CD4-positive, alpha-beta T cell treated with Interleukin-4 for 4 hours (primary cell): ENCODE measurements around the gene PAPPA.

Experiments used
- DNase-seq: peaks from one replicate; pipeline ENCODE4 v3.0.0-alpha.2; 2020

The PAPPA gene

GRCh38 chr9:116361547-116361946 is 208.0 kb downstream of the PAPPA start:
- no peak for DNase-seq

- DNase-seq = no peak
These were observed 208.9 kb downstream of the PAPPA start for GRCh38 chr9:116362493-116362892.

GRCh38 chr9:116365056-116365471 is 211.5 kb downstream of the PAPPA start:
- DNase-seq = no peak

GRCh38 chr9:116366241-116366640 is 212.7 kb downstream of the PAPPA start:
- DNase-seq = no peak

- DNase-seq = no peak
These were observed 215.1 kb downstream of the PAPPA start for GRCh38 chr9:116368680-116369079.

- no peak for DNase-seq
These were observed 216.1 kb downstream of the PAPPA start for GRCh38 chr9:116369706-116370105.

- DNase-seq = no peak
These were observed 217.0 kb downstream of the PAPPA start for GRCh38 chr9:116370556-116370955.

GRCh38 chr9:116372081-116372673 is 218.6 kb downstream of the PAPPA start:
- no peak for DNase-seq

GRCh38 chr9:116372786-116373185 is 219.2 kb downstream of the PAPPA start:
- DNase-seq = no peak

- DNase-seq = no peak
These were observed 223.7 kb downstream of the PAPPA start for GRCh38 chr9:116377179-116377798.

GRCh38 chr9:116378873-116379272 is 225.3 kb downstream of the PAPPA start:
- DNase-seq = no peak

GRCh38 chr9:116379821-116380220 is 226.2 kb downstream of the PAPPA start:
- DNase-seq = no peak

- no peak for DNase-seq
These were observed 227.0 kb downstream of the PAPPA start for GRCh38 chr9:116380496-116380995.

- DNase-seq = no peak
These were observed 227.8 kb downstream of the PAPPA start for GRCh38 chr9:116381350-116381749.

GRCh38 chr9:116382053-116382452 is 228.5 kb downstream of the PAPPA start:
- DNase-seq = no peak

GRCh38 chr9:116383133-116383532 is 229.5 kb downstream of the PAPPA start:
- no peak for DNase-seq

- no peak for DNase-seq
These were observed 230.3 kb downstream of the PAPPA start for GRCh38 chr9:116383936-116384335.

GRCh38 chr9:116387934-116388698 is 234.5 kb downstream of the PAPPA start:
- DNase-seq = no peak

GRCh38 chr9:116389541-116390302 is 236.1 kb downstream of the PAPPA start:
- DNase-seq = no peak

- no peak for DNase-seq
These were observed 237.0 kb downstream of the PAPPA start for GRCh38 chr9:116390303-116391228.

GRCh38 chr9:116391306-116391900 is 237.8 kb downstream of the PAPPA start:
- no peak for DNase-seq

GRCh38 chr9:116393198-116393597 is 239.6 kb downstream of the PAPPA start:
- no peak for DNase-seq
